Measurements from ENCODE around the gene LIN28A. TPM values are rescaled to one million over a fixed set of nuclear protein-coding genes. Genes with fewer than 3 reads are reported as not detected.

The LIN28A gene
- total and polyA plus RNA-seq, 12 donors, result 0.23 to 1.2 (median 0.72) TPM; not detected in 9

GRCh38 chr1:26364956-26365355 lies 45.7 kb upstream of the LIN28A start:
- 34 to 52% (median 40%) methylated on average over 8 to 9 of the region's 9 CpGs for WGBS, 4 donors
- peaks cover 44% of the 10 kb centered on the region for H3K27me3 ChIP-seq

GRCh38 chr1:26367441-26367840 lies 43.2 kb upstream of the LIN28A start:
- intact Hi-C loops (cut with DNase I), result no loop called here
- H3K27me3 ChIP-seq, result peaks cover 21% of the 10 kb centered on the region
- 85 to 94% (median 88%) methylated on average over 3 to 6 of the region's 6 CpGs for WGBS, 4 donors

More at GRCh38 chr1:26364956-26365355, 45.7 kb upstream of the LIN28A start:
- Histone ChIP-seq H3K27ac (no peak overlapping the region), H3K4me1 (replicated peaks in 1 of 2) (no peaks in the 10 kb centered on the region), H3K9me3 (replicated peaks in 1 of 3) (no peaks in the 10 kb centered on the region), H3K4me3 (no peak overlapping the region), H3K36me3 (replicated peaks in 1 of 2) (no peaks in the 10 kb centered on the region)
- intact Hi-C loops (cut with DNase I), result no loop called here
- TF ChIP-seq CTCF (IDR thresholded peaks at IDR 0.05) (no peak), POLR2A (IDR thresholded peaks at IDR 0.05) (no peak)
- DNase-seq, result no peak

DNA sequence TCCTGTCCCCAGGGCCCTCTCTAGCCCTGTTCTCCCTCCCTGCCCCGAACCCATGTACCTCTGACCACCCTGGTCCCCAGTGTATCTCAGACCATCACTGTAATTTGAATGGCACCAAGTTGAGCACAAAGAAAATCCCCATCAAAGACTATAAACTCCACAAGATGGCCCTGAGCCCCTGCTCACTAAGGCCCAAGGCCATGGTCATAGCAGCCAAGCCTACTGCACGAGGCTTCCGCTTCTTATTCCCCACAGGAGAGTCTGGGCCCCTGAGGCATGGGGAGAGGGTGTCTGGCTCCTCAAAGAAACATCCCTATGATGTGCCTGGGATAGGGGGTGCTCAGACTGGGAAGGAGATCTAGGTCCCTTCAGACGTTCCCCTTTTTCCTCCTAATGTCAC lies 42.6 kb upstream of the LIN28A start:
- H3K9me3 ChIP-seq (replicated peaks in 1 of 3), result no peaks in the 10 kb centered on the region
- WGBS, 4 donors, result 61 to 83% (median 77%) methylated on average over 3 to 4 of the region's 4 CpGs
- no peak for TF ChIP-seq POLR2A (IDR thresholded peaks at IDR 0.05)
- TF ChIP-seq CTCF (IDR thresholded peaks at IDR 0.05), result no peak
- no peak overlapping the region for H3K27ac ChIP-seq
- DNase-seq, result no peak
- no peak overlapping the region for H3K4me3 ChIP-seq
- no peaks in the 10 kb centered on the region for H3K4me1 ChIP-seq (replicated peaks in 1 of 2)
- H3K27me3 ChIP-seq, result peaks cover 16% of the 10 kb centered on the region
- intact Hi-C loops (cut with DNase I), result no loop called here
- no peaks in the 10 kb centered on the region for H3K36me3 ChIP-seq (replicated peaks in 1 of 2)

More at GRCh38 chr1:26367441-26367840, 43.2 kb upstream of the LIN28A start:
- no peak for DNase-seq
- Histone ChIP-seq H3K4me1 (replicated peaks in 1 of 2) (no peaks in the 10 kb centered on the region), H3K9me3 (replicated peaks in 1 of 3) (no peaks in the 10 kb centered on the region), H3K27ac (no peak overlapping the region), H3K36me3 (replicated peaks in 1 of 2) (no peaks in the 10 kb centered on the region), H3K4me3 (no peak overlapping the region)
- no peak for TF ChIP-seq CTCF (IDR thresholded peaks at IDR 0.05)
- TF ChIP-seq POLR2A (IDR thresholded peaks at IDR 0.05), result no peak

- Histone ChIP-seq H3K9me3 (replicated peaks in 1 of 3) (no peaks in the 10 kb centered on the region), H3K36me3 (replicated peaks in 1 of 2) (no peaks in the 10 kb centered on the region), H3K4me3 (no peak overlapping the region), H3K27me3 (peaks cover 11% of the 10 kb centered on the region), H3K4me1 (replicated peaks in 1 of 2) (no peaks in the 10 kb centered on the region), H3K27ac (no peak overlapping the region)
- TF ChIP-seq POLR2A (IDR thresholded peaks at IDR 0.05), result no peak
- no peak for TF ChIP-seq CTCF (IDR thresholded peaks at IDR 0.05)
- intact Hi-C loops (cut with DNase I), result no loop called here
- 84 to 95% (median 89%) methylated on average over 3 of the region's 3 CpGs for WGBS, 4 donors
- DNase-seq, result no peak
These were observed 42.1 kb upstream of the LIN28A start for GRCh38 chr1:26368486-26368885.

All from adrenal gland (tissue), 12 donors.